GM23338 (cell line): ENCODE data around the gene COPB1. TPM values are rescaled to one million over a fixed set of nuclear protein-coding genes. Genes with fewer than 3 reads are reported as not detected.
A peak's percentile ranks its signal among the peaks of the same experiment; 100 is the strongest.

Experiments
- ATAC-seq: fragments of 200-7000 bp; cut with Tn5 transposase; 3 replicates; pipeline ENCODE4 v1.9.1; 2020
- DNase-seq: peaks from one replicate; pipeline ENCODE4 v3.0.0-alpha.2; 2015; ENCODE audit warnings: low spot score
- H2AFZ ChIP-seq: fragments of 200-600 bp; sonication (generic); 2 replicates; pipeline ENCODE4 v1.8.0; 2016; ENCODE audit warnings: antibody characterized with exemption, mild to moderate bottlenecking, moderate library complexity
- H3F3A ChIP-seq: fragments of 200-600 bp; sonication (generic); replicated peaks from 2 replicates; pipeline ENCODE4 v1.8.0; 2017; ENCODE audit warnings: antibody characterized with exemption, mixed run types, low read depth
- H3K27ac ChIP-seq: fragments of 200-600 bp; sonication (generic); 2 replicates; pipeline ENCODE4 v1.6.1; 2016; ENCODE audit warnings: low read depth
- H3K27me3 ChIP-seq: fragments of 200-600 bp; sonication (generic); 2 replicates; pipeline ENCODE4 v1.8.0; 2016; ENCODE audit warnings: mild to moderate bottlenecking, mixed run types, moderate library complexity; ENCODE audit not compliant: insufficient read depth
- H3K36me3 ChIP-seq: fragments of 200-600 bp; sonication (generic); 2 replicates; pipeline ENCODE4 v1.8.0; 2016; ENCODE audit warnings: mild to moderate bottlenecking; ENCODE audit not compliant: insufficient read depth
- H3K4me1 ChIP-seq: fragments of 200-600 bp; sonication (generic); 2 replicates; pipeline ENCODE4 v1.8.0; 2016; ENCODE audit warnings: mild to moderate bottlenecking, moderate library complexity; ENCODE audit not compliant: insufficient read depth
- H3K4me2 ChIP-seq: fragments of 200-600 bp; sonication (generic); 2 replicates; pipeline ENCODE4 v1.7.1; 2017; ENCODE audit warnings: mixed run types
- H3K4me3 ChIP-seq: fragments of 200-600 bp; sonication (generic); 2 replicates; pipeline ENCODE4 v1.6.1; 2016; ENCODE audit warnings: mixed run types
- H3K79me2 ChIP-seq: fragments of 200-600 bp; sonication (generic); replicated peaks from 2 replicates; pipeline ENCODE4 v1.8.0; 2017; ENCODE audit warnings: mild to moderate bottlenecking; ENCODE audit not compliant: insufficient read depth
- H3K9me2 ChIP-seq: fragments of 200-600 bp; sonication (generic); 2 replicates; pipeline ENCODE4 v1.8.0; 2017; ENCODE audit not compliant: insufficient read depth
- H4K20me1 ChIP-seq: fragments of 200-600 bp; sonication (generic); replicated peaks from 2 replicates; pipeline ENCODE4 v1.8.0; 2017; ENCODE audit warnings: mild to moderate bottlenecking; ENCODE audit not compliant: insufficient read depth
- H3K27ac Mint-ChIP-seq: 2 replicates; pipeline ENCODE4 v1.8.0; 2020; ENCODE audit warnings: inconsistent platforms, mild to moderate bottlenecking, moderate library complexity, mixed read lengths
- H3K27me3 Mint-ChIP-seq: 3 replicates; pipeline ENCODE4 v1.8.0; 2022; ENCODE audit warnings: low read depth, mild to moderate bottlenecking, moderate library complexity, mixed read lengths, inconsistent platforms; ENCODE audit not compliant: insufficient read depth, poor library complexity
- H3K36me3 Mint-ChIP-seq: 3 replicates; pipeline ENCODE4 v1.8.0; 2021; ENCODE audit warnings: low read depth, mild to moderate bottlenecking, inconsistent platforms, moderate library complexity, mixed read lengths
- H3K4me1 Mint-ChIP-seq: 3 replicates; pipeline ENCODE4 v1.8.0; 2020; ENCODE audit warnings: mild to moderate bottlenecking, inconsistent platforms, mixed read lengths
- H3K4me3 Mint-ChIP-seq: 3 replicates; pipeline ENCODE4 v1.8.0; 2021; ENCODE audit warnings: moderate library complexity, mild to moderate bottlenecking, inconsistent platforms, mixed read lengths
- H3K9me3 Mint-ChIP-seq: 3 replicates; pipeline ENCODE4 v1.8.0; 2020; ENCODE audit warnings: moderate library complexity, mild to moderate bottlenecking, inconsistent platforms, mixed read lengths
- CREB1 ChIP-seq: fragments of 250-450 bp; sonication (Bioruptor Pico); IDR thresholded peaks from 2 replicates; pipeline ENCODE4 v1.5.0; 2020; ENCODE audit warnings: low read depth, mild to moderate bottlenecking, moderate library complexity
- EZH2 ChIP-seq: fragments of 200-600 bp; sonication (generic); IDR thresholded peaks from one replicate; pipeline ENCODE4 v1.8.0; 2017; ENCODE audit warnings: antibody characterized with exemption, mild to moderate bottlenecking, low read depth; ENCODE audit not compliant: unreplicated experiment
- EZH2phosphoT487 ChIP-seq: fragments of 200-600 bp; sonication (generic); IDR thresholded peaks from one replicate; pipeline ENCODE4 v1.8.1; 2018; ENCODE audit warnings: antibody characterized with exemption; ENCODE audit not compliant: unreplicated experiment
- JUNB ChIP-seq: IDR thresholded peaks from one replicate; pipeline ENCODE4 v1.6.1; 2016; ENCODE audit warnings: antibody characterized with exemption; ENCODE audit not compliant: unreplicated experiment
- NANOG ChIP-seq: IDR thresholded peaks from 2 replicates; pipeline ENCODE4 v1.6.1; 2016; ENCODE audit warnings: antibody characterized with exemption, borderline replicate concordance
- POLR2AphosphoS5 ChIP-seq: IDR thresholded peaks from 2 replicates; pipeline ENCODE4 v1.6.1; 2016; ENCODE audit warnings: antibody characterized with exemption, low read depth
- REST ChIP-seq: IDR thresholded peaks from one replicate; pipeline ENCODE4 v1.6.1; 2018; ENCODE audit warnings: antibody characterized with exemption; ENCODE audit not compliant: unreplicated experiment
- STAT1 ChIP-seq: IDR thresholded peaks from one replicate; pipeline ENCODE4 v1.6.1; 2016; ENCODE audit warnings: antibody characterized with exemption; ENCODE audit not compliant: unreplicated experiment
- ZNF114 ChIP-seq: fragments of 250-450 bp; sonication (Bioruptor Pico); IDR thresholded peaks from 2 replicates; pipeline ENCODE4 v1.5.0; 2020; ENCODE audit warnings: mild to moderate bottlenecking, moderate library complexity
- ZNF331 ChIP-seq: fragments of 250-450 bp; sonication (Bioruptor Pico); IDR thresholded peaks from 2 replicates; pipeline ENCODE4 v1.5.0; 2020; ENCODE audit warnings: low read depth, mild to moderate bottlenecking, moderate library complexity
- polyA plus RNA-seq: library from polyadenylated mRNA; unstranded; fragments of >200 nt; fragmentation: Nextera tagmentation; extraction: Ambion mirVana; gene quantifications from 2 replicates; pipeline ENCODE4 v1.2.1, GENCODE V29; 2016
- total RNA-seq: library from RNA; depleted of rRNA; stranded (reverse); fragments of >200 nt; shearing (Covaris generic); gene quantifications from 2 replicates; pipeline ENCODE4 v1.2.3, GENCODE V29; 2014
- TF ChIP-seq, protein P1 (sequence below): IDR thresholded peaks from 2 replicates; pipeline ENCODE4 v1.6.1; 2016; ENCODE audit warnings: antibody characterized with exemption
- TF ChIP-seq, protein P2 (sequence below), 2 experiments: fragments of 200-600 bp in 1 of 2; sonication (generic) in 1 of 2; conservative IDR thresholded peaks; 2 replicates each; pipeline versions ENCODE4 v1.5.1 to v1.6.1; 2016 to 2017; ENCODE audit warnings: antibody characterized with exemption in 2 of 2, low read depth in 2 of 2, mild to moderate bottlenecking in 2 of 2, moderate library complexity in 1 of 2
- TF ChIP-seq, protein P3 (sequence below): fragments of 250-450 bp; sonication (Bioruptor Pico); IDR thresholded peaks from 2 replicates; pipeline ENCODE4 v1.5.0; 2020; ENCODE audit warnings: mild to moderate bottlenecking, moderate library complexity

COPB1 gene
- total and polyA plus RNA-seq, 2 experiments from 2014 or later = 42.3 to 104 TPM

- Mint-ChIP-seq H3K27me3 (peaks cover 9% of the 10 kb centered on the region), H3K4me3 (no peak overlapping the region), H3K27ac (no peak overlapping the region), H3K4me1 (peaks cover 69% of the 10 kb centered on the region), H3K9me3 (no peaks in the 10 kb centered on the region), H3K36me3 (no peaks in the 10 kb centered on the region)
- Histone ChIP-seq H3K4me1 (peaks cover 52% of the 10 kb centered on the region), H3K4me2 (no peak overlapping the region), H3K36me3 (no peaks in the 10 kb centered on the region), H3K9me2 (no peaks in the 10 kb centered on the region), H4K20me1 (no peaks in the 10 kb centered on the region), H3K27me3 (no peaks in the 10 kb centered on the region), H3K79me2 (no peaks in the 10 kb centered on the region), H2AFZ (peak overlapping the region; percentile 82), H3K4me3 (no peak overlapping the region), H3K27ac (no peak overlapping the region), H3F3A (peaks cover 3% of the 10 kb centered on the region; the same call in 1 of the 2 replicates)
- TF ChIP-seq, protein P1, sequence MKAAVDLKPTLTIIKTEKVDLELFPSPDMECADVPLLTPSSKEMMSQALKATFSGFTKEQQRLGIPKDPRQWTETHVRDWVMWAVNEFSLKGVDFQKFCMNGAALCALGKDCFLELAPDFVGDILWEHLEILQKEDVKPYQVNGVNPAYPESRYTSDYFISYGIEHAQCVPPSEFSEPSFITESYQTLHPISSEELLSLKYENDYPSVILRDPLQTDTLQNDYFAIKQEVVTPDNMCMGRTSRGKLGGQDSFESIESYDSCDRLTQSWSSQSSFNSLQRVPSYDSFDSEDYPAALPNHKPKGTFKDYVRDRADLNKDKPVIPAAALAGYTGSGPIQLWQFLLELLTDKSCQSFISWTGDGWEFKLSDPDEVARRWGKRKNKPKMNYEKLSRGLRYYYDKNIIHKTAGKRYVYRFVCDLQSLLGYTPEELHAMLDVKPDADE = no peak
- TF ChIP-seq JUNB = no peak
- no peak for TF ChIP-seq EZH2
- TF ChIP-seq, protein P2, sequence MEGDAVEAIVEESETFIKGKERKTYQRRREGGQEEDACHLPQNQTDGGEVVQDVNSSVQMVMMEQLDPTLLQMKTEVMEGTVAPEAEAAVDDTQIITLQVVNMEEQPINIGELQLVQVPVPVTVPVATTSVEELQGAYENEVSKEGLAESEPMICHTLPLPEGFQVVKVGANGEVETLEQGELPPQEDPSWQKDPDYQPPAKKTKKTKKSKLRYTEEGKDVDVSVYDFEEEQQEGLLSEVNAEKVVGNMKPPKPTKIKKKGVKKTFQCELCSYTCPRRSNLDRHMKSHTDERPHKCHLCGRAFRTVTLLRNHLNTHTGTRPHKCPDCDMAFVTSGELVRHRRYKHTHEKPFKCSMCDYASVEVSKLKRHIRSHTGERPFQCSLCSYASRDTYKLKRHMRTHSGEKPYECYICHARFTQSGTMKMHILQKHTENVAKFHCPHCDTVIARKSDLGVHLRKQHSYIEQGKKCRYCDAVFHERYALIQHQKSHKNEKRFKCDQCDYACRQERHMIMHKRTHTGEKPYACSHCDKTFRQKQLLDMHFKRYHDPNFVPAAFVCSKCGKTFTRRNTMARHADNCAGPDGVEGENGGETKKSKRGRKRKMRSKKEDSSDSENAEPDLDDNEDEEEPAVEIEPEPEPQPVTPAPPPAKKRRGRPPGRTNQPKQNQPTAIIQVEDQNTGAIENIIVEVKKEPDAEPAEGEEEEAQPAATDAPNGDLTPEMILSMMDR (conservative IDR thresholded peaks at IDR 0.05; ENCODE audit: low read depth in 2 of 2) = no peak
- no peak for TF ChIP-seq ZNF114 (CRISPR knock-in tag)
- TF ChIP-seq, protein P3, sequence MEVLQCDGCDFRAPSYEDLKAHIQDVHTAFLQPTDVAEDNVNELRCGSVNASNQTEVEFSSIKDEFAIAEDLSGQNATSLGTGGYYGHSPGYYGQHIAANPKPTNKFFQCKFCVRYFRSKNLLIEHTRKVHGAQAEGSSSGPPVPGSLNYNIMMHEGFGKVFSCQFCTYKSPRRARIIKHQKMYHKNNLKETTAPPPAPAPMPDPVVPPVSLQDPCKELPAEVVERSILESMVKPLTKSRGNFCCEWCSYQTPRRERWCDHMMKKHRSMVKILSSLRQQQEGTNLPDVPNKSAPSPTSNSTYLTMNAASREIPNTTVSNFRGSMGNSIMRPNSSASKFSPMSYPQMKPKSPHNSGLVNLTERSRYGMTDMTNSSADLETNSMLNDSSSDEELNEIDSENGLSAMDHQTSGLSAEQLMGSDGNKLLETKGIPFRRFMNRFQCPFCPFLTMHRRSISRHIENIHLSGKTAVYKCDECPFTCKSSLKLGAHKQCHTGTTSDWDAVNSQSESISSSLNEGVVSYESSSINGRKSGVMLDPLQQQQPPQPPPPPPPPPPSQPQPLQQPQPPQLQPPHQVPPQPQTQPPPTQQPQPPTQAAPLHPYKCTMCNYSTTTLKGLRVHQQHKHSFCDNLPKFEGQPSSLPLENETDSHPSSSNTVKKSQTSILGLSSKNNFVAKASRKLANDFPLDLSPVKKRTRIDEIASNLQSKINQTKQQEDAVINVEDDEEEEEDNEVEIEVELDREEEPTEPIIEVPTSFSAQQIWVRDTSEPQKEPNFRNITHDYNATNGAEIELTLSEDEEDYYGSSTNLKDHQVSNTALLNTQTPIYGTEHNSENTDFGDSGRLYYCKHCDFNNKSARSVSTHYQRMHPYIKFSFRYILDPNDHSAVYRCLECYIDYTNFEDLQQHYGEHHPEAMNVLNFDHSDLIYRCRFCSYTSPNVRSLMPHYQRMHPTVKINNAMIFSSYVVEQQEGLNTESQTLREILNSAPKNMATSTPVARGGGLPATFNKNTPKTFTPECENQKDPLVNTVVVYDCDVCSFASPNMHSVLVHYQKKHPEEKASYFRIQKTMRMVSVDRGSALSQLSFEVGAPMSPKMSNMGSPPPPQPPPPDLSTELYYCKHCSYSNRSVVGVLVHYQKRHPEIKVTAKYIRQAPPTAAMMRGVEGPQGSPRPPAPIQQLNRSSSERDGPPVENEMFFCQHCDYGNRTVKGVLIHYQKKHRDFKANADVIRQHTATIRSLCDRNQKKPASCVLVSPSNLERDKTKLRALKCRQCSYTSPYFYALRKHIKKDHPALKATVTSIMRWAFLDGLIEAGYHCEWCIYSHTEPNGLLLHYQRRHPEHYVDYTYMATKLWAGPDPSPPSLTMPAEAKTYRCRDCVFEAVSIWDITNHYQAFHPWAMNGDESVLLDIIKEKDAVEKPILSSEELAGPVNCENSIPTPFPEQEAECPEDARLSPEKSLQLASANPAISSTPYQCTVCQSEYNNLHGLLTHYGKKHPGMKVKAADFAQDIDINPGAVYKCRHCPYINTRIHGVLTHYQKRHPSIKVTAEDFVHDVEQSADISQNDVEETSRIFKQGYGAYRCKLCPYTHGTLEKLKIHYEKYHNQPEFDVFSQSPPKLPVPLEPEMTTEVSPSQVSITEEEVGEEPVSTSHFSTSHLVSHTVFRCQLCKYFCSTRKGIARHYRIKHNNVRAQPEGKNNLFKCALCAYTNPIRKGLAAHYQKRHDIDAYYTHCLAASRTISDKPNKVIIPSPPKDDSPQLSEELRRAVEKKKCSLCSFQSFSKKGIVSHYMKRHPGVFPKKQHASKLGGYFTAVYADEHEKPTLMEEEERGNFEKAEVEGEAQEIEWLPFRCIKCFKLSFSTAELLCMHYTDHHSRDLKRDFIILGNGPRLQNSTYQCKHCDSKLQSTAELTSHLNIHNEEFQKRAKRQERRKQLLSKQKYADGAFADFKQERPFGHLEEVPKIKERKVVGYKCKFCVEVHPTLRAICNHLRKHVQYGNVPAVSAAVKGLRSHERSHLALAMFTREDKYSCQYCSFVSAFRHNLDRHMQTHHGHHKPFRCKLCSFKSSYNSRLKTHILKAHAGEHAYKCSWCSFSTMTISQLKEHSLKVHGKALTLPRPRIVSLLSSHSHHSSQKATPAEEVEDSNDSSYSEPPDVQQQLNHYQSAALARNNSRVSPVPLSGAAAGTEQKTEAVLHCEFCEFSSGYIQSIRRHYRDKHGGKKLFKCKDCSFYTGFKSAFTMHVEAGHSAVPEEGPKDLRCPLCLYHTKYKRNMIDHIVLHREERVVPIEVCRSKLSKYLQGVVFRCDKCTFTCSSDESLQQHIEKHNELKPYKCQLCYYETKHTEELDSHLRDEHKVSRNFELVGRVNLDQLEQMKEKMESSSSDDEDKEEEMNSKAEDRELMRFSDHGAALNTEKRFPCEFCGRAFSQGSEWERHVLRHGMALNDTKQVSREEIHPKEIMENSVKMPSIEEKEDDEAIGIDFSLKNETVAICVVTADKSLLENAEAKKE = no peak
- no peak for TF ChIP-seq ZNF331
- no peak for TF ChIP-seq NANOG
- no peak for TF ChIP-seq POLR2AphosphoS5
- TF ChIP-seq REST = no peak
- no peak for TF ChIP-seq EZH2phosphoT487
- TF ChIP-seq STAT1 = no peak
- no peak for TF ChIP-seq CREB1 (CRISPR knock-in tag)
- no peak for ATAC-seq
- DNase-seq = no peak
These were observed 87.8 kb downstream of the COPB1 start for GRCh38 chr11:14411818-14412217.
